ENCODE data around the gene EPAS1.

DNA sequence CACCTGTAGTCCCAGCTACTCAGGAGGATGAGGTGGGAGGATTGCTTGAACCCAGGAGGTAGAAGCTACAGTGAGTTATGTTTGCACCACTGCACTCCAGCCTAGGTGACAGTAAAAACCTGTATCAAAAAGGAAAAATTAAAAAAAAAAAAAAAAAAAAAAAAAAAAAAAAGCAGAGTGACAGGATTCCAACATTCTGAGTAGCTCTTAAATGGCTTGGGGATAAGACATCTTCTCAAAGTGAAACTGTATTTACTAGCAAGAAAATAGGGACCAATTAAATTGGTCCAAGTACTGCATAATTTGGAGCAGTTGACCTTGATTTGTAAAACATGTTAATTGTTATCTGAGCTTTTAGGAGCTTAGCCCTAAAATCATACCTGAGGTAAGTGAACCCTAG, 116.4 kb downstream of the EPAS1 start:
- TF ChIP-seq POLR2A (IDR thresholded peaks at IDR 0.05): no peak
- TF ChIP-seq, protein P1, sequence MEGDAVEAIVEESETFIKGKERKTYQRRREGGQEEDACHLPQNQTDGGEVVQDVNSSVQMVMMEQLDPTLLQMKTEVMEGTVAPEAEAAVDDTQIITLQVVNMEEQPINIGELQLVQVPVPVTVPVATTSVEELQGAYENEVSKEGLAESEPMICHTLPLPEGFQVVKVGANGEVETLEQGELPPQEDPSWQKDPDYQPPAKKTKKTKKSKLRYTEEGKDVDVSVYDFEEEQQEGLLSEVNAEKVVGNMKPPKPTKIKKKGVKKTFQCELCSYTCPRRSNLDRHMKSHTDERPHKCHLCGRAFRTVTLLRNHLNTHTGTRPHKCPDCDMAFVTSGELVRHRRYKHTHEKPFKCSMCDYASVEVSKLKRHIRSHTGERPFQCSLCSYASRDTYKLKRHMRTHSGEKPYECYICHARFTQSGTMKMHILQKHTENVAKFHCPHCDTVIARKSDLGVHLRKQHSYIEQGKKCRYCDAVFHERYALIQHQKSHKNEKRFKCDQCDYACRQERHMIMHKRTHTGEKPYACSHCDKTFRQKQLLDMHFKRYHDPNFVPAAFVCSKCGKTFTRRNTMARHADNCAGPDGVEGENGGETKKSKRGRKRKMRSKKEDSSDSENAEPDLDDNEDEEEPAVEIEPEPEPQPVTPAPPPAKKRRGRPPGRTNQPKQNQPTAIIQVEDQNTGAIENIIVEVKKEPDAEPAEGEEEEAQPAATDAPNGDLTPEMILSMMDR (IDR thresholded peaks at IDR 0.05): no peak

Data from uterus (tissue), 2 donors.